GM18507 (cell line): Measurements from ENCODE around the gene INPP5E.
A peak's percentile ranks its signal among the peaks of the same experiment; 100 is the strongest.
"Not testable (repeated sequence)": the region's sequence is repeated elsewhere in the genome, so short reads cannot be mapped to it uniquely, and the experiment has no call there.

Source experiments
- DNase-seq: peaks from one replicate; pipeline ENCODE4 v3.0.0; 2011; ENCODE audit warnings: low read depth; ENCODE audit not compliant: insufficient read length; ENCODE audit errors: extremely low spot score
- FAIRE-seq: peaks from 2 replicates; lab custom pipeline; 2011; peaks lifted over from hg19 to GRCh38; lab: Jason Lieb, UNC

The INPP5E gene

DNA sequence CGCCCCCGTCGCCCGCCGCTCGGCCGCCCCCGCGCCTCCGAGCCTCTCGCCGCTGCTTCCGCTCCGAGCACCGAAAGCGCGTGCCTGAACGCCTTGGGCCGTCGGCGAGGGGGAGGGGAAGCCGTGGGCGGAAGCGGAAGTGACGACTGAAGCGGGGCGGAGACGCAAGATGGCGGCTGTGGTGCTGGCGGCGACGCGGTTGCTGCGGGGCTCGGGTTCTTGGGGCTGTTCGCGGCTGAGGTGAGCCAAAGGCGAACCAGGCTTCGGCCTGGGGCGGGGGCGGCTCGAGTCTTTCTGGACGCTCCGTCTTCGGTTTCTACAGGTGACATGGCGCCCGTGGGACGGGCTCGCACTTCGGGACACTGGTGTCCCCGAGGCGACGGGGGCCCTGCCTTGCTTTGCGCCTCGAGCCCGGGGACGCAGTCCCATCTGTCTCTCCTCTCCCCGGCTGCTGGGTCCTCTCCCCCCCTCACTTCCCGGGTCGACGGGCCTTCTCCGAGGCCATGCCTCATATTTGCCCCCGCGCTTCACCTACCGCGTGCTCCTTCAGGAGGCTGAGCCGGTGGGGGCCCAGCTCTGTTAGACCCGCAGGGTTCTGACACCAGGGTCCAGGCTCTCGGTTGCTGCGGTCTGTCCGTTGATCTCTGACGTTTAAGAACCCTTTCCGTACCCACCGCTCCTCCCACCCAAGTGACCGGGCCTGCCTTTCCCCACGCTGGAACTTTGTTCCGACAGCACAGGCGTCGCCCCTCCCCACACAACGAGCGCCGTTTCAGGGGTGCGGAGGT, 29.0 kb downstream of the INPP5E start, which contains the start of the genes ENTR1 and PMPCA:
Gene ENTR1 (minus strand): TSS at position 115 of the 788 bp plus-strand sequence. CDS start 217 bp downstream, outside the sequence.
Gene PMPCA (plus strand): TSS at position 159 of the 788 bp plus-strand sequence. CDS start 11 bp downstream, at position 170.
- FAIRE-seq (peak; percentile 95), DNase-seq (peak; percentile 98)

DNA sequence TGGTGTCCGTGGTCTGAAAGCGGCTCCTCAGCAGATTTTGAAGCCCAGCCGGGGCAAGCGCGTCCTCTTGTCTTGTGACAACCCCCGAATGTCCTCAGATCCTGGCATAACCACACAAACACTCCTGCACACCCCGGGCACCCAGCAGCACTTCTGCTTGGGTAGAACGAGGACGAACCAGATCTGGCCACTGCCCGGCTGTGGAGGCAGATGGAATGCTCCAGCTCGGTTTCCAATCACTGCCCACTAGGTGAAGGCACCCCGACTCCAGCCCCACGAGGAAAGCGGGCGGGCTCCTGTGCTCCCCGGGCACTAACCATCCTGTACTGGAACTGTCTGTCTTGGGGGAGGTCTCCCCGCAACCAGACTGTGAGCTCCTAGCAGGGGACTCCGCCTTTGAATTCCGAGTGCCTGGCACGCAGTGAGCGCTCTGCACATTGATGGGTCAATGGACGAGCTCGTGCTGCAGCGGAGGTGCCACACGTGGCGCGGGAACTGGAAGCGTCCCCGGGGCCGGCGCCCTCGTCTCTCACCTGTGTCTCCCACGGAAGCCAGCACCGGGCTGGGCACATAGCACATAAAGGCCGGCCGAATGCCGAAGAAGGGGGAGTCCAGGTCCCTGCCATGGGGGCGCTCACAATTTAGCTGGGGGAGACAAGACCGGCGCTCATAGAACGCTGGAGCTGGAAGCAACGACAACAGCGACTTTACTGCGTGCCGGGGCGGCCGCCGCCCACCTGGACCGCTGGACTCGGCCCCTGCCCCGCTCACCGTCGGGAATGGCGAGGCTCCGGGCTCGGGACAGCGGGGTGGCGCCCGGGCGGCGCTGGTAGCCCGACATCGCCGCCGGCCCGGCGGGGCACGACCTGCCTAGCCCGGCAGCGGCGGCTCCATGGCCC, 29.8 kb downstream of the INPP5E start:
- FAIRE-seq (no peak), DNase-seq (peak; percentile 23)

DNA sequence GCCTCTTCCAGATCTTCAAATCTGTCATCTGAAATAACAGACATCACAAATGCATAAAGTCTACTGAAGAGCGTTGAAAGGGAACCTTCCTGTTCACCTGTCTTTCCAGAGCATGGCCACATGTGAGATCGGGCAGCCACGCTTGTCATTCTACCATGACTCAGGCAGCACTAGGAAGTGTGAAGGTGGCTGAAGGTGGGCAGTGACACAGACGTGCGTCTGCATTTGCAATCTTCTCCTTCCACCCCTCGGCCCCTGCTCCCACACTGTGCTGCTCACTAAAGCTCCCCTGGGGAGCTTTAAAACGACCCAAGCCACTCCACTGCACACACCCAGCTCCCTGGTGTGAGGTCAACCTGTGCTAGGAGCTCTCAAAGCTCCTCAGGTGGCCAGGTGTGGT, 31.7 kb downstream of the INPP5E start:
- DNase-seq = no peak
- FAIRE-seq = no peak

DNA sequence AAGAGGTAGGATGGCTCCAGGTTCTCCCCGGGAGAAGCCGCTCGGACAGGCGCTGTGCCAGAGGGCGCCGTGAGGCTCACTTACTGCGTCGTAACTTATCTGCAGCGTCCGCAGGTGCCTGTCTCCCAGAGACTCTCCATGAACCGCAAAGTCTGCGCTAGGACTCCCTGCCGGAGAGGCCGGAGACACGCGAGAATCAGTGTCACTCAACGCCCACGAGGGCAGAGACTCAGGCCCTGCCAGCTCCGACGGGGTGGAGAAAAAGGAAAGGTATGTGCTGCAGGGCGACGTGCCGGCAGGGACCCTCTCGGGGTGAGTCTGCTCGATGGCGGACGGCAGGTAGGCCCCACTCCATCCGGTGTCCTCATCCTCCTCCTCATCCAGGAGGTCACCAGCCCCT, 32.6 kb downstream of the INPP5E start:
- DNase-seq = not testable (repeated sequence)

DNA sequence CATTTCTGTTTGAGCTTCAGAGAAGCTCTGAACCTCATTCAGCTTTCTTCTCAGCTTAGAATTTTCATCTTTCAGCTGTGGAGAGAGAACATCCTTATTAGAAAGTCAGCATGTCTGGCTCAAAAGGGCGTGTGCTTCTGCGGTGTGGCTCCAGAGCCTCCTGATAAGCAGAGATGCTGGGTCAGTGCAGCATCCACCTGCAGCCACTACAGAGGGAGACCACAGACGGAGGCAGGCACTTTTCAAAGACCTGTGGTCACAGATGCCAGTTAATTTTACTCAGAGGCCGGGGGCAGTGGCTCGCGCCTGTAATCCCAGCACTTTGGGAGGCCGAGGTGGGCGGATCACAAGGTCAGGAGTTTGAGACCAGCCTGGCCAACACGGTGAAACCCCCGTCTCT, 33.7 kb downstream of the INPP5E start:
- not testable (repeated sequence) for DNase-seq, FAIRE-seq

More for the DNA sequence above, 32.6 kb downstream of the INPP5E start:
- not testable (repeated sequence) for FAIRE-seq

DNA sequence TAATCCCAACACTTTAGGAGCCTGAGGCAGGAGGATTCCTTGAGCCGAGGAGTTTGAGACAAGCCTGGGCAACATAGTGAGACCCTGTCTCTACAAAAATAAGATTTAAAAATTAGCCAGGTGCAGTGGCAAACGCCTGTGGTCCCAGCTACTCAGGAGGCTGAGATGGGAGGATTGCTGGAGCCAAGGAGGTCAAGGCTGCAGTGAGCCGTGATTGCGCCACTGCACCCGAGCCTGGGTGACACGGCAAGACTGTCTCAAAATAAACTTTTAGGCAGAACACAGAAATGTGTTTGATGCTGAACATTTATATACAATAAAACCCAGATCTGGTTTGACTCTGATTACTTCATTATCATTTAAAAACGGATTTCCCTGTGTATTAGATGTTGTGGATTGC, 34.2 kb downstream of the INPP5E start:
- no peak for FAIRE-seq

DNA sequence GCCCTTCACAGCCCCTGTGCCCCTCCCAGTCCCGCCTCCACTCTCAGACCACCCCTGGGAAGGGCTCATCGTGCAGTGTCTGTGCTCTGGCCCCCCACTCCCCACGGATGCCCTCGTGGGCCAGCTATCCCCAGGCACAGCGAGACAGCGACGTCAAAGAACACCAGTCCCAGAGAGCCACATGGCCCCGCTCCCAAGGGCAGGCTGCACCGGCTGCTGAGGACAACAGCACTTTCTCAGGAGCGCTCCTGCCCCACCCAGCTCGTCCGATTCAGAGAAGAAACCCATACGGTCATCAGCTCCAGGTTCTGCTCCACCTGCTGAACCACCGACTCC, 34.9 kb downstream of the INPP5E start:
- FAIRE-seq = no peak
- DNase-seq = no peak

More for the DNA sequence above, 34.2 kb downstream of the INPP5E start:
- DNase-seq = no peak

DNA sequence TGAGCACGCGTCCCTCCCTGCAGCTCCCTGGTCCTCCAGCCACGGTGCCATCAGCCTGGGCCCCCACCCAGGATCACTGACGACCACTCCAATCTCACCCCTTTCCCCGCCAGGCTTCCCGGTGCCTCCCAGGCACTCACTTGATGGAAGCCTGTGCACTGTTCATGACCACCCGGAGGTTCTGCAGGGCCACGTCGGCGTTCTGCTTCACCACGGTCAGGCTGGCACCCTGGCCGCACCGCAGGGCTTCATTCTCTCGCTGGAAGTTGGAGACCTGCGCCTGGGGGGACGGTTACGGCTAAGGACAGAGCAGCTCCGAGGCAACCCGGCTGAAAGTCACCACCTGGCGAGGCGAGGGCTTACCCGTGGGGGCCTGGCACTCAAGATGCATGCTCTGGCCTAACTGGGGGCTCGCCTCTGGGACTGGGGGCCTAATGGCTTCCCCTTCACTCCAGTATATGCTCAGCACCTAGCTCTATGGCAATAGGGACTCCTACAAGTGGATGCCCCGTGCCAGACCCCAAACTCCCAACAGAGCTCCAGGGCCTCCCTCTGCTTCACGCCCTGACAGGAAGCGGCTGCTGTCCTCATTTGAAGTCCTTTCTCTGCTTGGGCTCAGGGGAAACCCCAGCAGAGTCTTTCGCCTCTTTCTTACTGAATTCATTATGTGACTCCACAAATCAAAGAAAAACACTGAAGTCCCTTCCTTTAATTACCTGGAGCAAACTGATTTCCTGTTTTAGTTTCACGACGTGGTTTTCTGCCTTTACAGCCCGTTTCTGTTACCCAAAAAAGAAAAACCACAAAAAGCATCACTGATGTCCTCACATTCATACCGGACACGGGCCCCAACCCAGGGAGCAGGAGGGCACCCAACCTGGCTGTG, 35.5 kb downstream of the INPP5E start:
- FAIRE-seq = peak; percentile 90
- DNase-seq = no peak

DNA sequence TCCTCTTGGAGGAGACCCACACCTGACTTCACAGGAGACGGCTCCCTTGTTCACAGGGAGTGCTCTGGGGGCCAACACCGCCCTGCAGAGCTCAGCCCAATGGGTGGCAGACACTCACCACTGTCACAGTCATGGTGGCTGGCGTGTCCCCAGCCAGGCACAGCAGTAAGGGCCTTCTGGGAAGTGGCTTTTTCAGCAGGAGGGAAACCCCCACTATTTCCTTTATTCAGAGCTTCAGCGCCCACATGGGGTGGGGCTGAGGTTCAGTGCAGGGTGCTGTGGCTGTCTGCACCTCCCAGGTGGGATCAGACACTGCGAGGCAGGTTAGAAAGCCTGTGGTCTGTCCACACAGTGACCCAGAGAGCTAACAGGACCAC, 36.1 kb downstream of the INPP5E start:
- FAIRE-seq = peak; percentile 89
- peak; percentile 54 for DNase-seq

DNA sequence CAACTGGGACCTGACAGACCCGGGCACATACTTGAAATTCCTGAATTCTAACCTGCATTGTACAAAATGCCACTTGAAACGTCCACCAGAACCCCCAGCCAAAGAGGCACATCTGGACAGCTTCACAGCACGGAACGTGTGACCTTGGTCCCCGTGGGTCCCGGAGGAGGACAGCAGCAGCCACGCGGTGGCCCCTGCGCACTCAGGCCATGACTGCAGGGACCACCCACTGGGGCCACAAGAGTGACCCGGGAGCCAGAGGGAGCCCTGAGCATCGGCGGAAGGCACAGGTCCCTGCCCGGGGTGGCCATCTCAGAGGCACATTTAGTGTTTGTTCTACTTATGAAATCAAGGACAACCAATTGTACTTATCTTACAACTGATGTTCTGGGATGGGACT, 37.6 kb downstream of the INPP5E start:
- DNase-seq = no peak
- no peak for FAIRE-seq

DNA sequence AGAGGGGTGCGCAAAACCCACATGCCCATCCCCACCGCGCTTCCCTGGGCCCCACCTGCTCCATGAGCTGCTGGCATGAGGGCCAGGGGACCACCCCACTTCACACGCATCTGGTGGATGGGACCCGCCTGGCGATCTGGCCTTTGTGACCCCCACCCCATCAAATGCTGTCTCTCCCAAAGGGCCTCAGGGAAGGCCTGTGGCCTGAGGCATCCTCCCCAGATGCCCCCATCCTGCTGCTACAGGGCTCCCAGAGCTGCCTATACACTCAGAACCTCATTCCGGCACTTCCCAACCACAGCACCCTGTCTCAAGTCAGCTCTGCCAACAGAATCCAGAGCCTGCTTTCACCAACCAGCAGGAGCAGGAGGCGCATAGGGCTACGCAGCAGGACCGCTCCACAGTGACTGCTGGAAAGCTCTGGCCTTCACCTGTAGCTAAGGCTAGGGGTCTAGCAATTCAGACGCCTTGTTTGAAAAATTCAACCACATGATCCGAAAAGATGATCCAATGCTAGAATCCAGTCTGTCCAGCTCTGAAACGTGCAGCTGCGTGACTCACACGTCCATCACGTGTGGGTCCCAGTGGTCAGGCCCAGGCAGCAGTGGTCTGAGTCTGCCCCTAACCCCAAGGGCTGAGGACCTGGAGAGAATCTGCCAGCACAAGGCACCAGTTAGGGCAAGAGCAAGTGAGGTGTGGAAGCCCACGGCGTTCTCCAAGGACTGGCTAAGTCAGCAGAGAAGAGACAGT, 38.3 kb downstream of the INPP5E start:
- FAIRE-seq (no peak), DNase-seq (no peak)

DNA sequence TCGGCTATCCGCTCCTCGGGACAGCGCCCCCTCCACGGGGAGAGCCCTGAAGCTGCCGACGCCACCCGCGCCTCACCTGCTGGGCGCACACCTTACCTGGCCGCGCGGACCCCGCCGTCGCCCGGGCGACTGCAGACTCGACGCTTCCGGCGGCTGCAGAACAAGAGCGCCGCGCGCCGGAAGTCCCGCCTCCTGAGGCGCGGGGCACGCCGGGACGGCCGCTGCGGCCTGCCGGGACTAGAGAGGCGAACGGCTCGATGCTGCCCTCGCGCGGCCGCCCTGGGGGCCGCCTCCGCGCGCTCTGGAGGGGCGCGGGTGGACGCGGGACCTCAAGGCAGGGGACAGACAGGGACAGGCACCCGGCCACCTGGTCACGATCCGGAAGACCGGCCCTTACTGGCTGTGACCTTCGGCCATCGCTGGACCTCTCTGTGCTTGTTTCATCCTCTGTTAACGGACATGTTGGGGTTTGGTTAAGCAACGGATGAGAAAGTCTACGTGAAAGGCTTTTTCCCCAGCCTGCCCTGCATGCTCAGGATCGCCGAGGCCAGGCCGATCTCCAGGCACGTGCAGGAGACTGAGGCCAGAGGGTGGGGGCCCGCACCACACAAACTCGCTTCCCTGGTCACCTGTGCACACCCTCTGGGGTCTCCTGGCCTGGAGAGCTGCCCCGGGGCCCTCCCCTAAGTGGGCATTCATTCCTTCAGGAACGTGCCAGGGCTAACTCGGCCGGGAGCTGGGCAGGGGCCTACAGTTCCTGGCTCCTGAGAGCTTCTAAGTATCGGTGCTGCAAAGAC, 39.4 kb downstream of the INPP5E start, which contains the start of gene SNAPC4:
Gene SNAPC4 (minus strand): TSS at position 133 of the 797 bp plus-strand sequence. CDS start 1,742 bp downstream, outside the sequence.
- DNase-seq = peak; percentile 92
- FAIRE-seq = peak; percentile 89

DNA sequence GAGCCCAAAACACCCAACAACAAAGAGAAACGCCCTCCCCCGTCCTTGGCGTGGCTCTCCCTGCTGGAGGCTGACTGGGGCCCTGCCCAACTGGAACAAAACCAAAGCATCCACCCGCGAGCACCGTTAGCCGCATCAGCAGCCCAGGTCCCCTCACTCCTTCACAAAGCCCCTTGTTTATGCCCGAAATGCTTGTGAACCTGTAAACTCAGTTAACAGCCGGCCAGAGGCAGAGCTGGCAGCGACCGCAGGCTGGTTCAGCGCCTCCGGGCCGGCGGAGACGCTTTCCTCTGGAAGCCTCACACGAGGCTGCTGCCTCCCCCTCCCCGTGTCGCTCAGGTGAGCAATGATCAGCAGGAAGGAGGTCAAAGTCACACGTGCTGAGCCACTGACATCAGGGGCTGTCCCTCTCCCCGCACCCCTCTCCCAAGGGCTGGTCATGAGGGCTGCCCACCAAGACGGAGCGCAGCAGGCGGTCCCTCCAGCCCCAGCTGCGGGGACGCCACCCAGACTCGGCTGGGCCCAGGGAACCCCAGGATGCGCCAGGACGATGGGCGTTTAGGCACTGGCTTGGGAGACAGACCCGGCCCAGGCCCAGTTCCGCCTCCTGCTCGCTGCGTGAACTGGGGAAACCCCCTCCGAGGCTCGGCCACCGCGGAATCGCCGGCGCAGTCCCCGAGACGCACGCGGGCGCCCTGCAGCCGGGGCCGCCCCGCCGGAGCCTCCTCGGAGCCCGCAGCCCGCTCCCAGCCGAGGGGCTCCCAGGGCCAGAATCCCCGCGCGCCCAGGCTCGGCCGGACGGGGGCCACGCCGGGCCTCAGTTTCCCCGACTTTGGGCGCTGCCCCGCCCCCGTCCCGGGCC, 40.2 kb downstream of the INPP5E start:
- DNase-seq = no peak
- FAIRE-seq = peak; percentile 26

DNA sequence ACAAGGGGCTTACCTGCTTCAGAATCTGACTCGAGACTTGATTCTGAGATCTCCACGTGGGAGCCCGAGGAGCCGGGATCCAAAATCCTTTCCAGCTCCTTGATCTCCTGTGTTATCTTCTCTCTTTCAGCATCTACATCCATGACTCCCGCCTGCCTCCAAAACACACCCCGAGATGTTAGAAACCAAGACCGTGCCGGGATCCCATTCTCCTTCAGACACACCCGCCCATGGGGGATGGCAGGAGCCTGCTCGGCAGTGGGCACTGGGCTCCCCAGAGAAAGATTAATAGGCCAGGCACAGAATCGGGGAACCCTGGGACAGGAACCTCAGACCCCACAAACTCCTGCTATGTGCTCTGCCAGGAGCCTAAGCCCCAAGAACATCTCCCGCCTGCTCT, 41.4 kb downstream of the INPP5E start:
- no peak for FAIRE-seq

DNA sequence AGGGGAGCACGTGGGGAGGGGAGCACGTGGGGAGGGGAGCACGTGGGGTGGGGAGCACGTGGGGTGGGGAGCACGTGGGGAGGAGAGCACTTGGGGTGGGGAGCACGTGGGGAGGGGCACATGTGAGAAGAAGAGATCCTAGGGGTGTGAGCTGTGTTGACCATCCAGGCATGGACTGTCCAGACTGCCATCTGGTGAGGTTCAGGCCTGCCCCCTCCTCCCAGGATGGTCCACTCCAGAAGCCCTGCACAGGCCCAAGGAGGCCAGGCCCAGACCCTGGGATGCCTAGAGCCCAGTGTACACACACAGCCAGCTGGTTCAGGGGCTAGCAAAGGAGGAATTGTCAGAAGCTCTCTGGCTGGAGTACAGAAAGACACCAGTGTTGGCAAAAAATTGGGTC, 42.0 kb downstream of the INPP5E start:
- no peak for FAIRE-seq

More for the DNA sequence above, 41.4 kb downstream of the INPP5E start:
- DNase-seq = no peak

DNA sequence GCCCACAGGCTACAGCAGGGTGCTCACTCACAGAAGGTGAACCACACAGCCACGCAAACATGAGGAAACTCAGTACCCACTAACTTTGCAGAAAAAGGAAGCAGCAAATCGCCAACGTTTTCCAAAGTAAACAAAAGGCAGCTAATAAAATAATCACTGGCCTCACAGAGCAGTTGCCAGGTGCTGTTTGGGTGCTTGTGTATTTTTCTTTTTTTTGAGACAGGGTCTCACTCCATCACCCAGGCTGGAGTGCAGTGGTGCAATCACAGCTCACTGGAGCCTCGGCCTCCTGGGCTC, 43.5 kb downstream of the INPP5E start:
- FAIRE-seq (no peak), DNase-seq (no peak)

More for the DNA sequence above, 42.0 kb downstream of the INPP5E start:
- DNase-seq = no peak
